GM18909 (cell line): Measurements from ENCODE around the gene PRKAR2A.

Experiments used
- ATAC-seq: cut with Tn5 transposase; IDR thresholded peaks from one replicate; pipeline ENCODE4 v1.9.1; 2021; ENCODE audit warnings: mild to moderate bottlenecking; ENCODE audit not compliant: unreplicated experiment, poor library complexity

Gene PRKAR2A

GRCh38 chr3:48696601-48697000 lies 151.1 kb downstream of the PRKAR2A start:
- no peak for ATAC-seq
